ENCODE measurements around the gene CCR8. TPM values are rescaled to one million over a fixed set of nuclear protein-coding genes. Genes with fewer than 3 reads are reported as not detected.

Gene CCR8, protein sequence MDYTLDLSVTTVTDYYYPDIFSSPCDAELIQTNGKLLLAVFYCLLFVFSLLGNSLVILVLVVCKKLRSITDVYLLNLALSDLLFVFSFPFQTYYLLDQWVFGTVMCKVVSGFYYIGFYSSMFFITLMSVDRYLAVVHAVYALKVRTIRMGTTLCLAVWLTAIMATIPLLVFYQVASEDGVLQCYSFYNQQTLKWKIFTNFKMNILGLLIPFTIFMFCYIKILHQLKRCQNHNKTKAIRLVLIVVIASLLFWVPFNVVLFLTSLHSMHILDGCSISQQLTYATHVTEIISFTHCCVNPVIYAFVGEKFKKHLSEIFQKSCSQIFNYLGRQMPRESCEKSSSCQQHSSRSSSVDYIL
- not detected for total RNA-seq

DNA sequence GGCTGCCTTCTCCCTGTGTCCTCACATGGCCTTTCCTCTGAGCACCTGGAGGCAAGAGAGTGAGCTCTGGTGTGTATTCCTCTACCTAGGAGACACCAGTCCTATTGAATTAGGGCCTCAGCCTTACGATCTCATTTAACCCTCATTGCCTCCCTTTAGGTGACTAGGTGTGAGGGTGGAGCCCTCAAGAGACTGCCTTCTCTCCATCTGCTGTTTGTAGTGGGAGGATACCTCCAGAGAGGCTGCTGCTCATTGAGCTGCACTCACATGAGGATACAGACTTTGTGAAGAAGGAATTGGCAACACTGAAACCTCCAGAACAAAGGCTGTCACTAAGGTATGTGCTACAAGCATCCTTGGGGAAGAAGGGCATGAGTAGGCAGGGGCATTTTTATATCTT, at the start of gene CCR8:
Gene CCR8 (plus strand): TSS at position 217 of the 400 bp plus-strand sequence. CDS start 2,623 bp downstream, outside the sequence.
- Histone ChIP-seq H3K4me3 (no peak within 1 kb of the TSS), H3K9me3 (no peaks in the 10 kb centered on the region), H3K36me3 (no peaks in the 10 kb centered on the region), H3K4me1 (no peaks in the 10 kb centered on the region), H3K27me3 (no peaks in the 10 kb centered on the region), H3K27ac (no peak within 1 kb of the TSS)
- WGBS, 2 donors = 71 to 94% methylated on average over 1 of the region's 1 CpG
- no peak for ATAC-seq (ENCODE audit: low FRiP score in 2 of 2)
- no peak for DNase-seq
- TF ChIP-seq POLR2AphosphoS5 (IDR thresholded peaks at IDR 0.05) (no peak), EP300 (IDR thresholded peaks at IDR 0.05) (no peak), POLR2A (IDR thresholded peaks at IDR 0.05) (no peak)
- TF ChIP-seq, protein P1, sequence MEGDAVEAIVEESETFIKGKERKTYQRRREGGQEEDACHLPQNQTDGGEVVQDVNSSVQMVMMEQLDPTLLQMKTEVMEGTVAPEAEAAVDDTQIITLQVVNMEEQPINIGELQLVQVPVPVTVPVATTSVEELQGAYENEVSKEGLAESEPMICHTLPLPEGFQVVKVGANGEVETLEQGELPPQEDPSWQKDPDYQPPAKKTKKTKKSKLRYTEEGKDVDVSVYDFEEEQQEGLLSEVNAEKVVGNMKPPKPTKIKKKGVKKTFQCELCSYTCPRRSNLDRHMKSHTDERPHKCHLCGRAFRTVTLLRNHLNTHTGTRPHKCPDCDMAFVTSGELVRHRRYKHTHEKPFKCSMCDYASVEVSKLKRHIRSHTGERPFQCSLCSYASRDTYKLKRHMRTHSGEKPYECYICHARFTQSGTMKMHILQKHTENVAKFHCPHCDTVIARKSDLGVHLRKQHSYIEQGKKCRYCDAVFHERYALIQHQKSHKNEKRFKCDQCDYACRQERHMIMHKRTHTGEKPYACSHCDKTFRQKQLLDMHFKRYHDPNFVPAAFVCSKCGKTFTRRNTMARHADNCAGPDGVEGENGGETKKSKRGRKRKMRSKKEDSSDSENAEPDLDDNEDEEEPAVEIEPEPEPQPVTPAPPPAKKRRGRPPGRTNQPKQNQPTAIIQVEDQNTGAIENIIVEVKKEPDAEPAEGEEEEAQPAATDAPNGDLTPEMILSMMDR (IDR thresholded peaks at IDR 0.05) = no peak

DNA sequence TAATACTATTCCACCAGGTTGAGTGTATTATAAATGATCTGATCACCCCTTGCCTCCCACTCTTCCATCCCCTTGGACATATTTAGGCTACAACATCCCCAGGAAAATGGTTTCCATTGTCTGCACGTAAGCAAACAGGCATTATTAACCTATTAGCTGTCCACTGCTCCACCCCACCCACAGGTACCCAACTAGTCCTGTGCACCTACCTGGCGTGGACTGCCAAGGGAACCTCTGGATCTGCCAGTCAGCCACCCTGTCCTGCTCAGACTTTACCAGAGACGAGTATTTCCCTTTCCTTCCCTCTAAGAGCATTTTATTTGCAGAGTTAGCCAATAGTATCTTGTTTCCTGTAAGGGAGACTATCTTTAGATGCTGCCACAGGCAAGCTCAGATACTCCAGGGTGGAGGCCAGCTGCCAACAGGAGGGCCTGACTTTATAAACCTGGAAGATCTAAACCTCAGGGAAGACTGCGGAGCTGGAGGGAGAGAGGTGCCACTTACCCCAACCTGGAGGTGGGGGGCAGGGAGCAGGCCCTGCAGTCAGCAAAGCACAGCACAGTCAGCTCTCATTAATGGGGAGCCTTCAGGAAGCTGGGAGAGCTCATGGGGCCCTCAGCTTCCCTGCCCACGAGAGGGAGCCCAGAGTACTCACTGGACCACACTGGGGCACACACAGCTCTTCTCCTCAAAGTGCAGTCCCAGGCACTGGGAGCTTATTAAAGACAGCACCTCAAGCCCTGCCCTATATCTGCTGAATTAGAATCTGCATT, 49.6 kb upstream of the CCR8 start, which contains the start of gene CX3CR1:
Gene CX3CR1 (minus strand): TSS at position 292 of the 773 bp plus-strand sequence. CDS start 13,527 bp downstream, outside the sequence.
- ATAC-seq (ENCODE audit: low FRiP score in 2 of 2) = peak in 1 of 2 donors; percentile 17
- 43 to 45% methylated on average over 4 to 5 of the region's 5 CpGs for WGBS, 2 donors
- TF ChIP-seq POLR2AphosphoS5 (IDR thresholded peaks at IDR 0.05) (no peak), POLR2A (IDR thresholded peaks at IDR 0.05) (no peak), EP300 (IDR thresholded peaks at IDR 0.05) (no peak)
- TF ChIP-seq, protein P1 (IDR thresholded peaks at IDR 0.05) = no peak
- H3K9me3 ChIP-seq = no peaks in the 10 kb centered on the region
- no peaks in the 10 kb centered on the region for H3K27me3 ChIP-seq
- DNase-seq = no peak
- H3K4me3 ChIP-seq = peak within 1 kb of the TSS in 1 of 4 donors; percentile 20
- H3K4me1 ChIP-seq = peaks cover 0 to 10% (median 5%) of the 10 kb centered on the region in 4 donors
- H3K36me3 ChIP-seq = no peaks in the 10 kb centered on the region
- peak within 1 kb of the TSS in 2 of 4 donors; percentile 13 to 27 for H3K27ac ChIP-seq

DNA sequence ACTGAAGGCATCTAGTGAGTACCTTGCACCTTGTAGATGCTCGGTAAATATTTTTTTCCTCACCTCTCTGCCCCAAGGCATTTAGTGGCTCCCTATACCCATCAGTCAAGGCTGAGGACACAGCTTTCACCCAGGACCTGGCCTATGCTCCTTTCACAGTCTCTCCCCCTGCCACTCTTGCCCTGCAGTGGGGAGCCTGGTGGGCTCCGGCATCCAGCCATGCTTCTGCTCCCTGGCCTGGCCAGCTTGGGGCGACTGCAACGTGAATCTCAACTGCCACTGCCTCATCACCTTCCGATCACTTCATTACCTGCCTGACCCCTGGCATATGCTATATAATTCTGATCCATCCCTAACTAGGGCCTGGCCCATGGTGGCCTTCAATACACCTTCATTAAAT, 48.9 kb upstream of the CCR8 start:
- H3K27me3 ChIP-seq = no peaks in the 10 kb centered on the region
- WGBS, 2 donors = 96 to 98% methylated on average over 5 of the region's 5 CpGs
- TF ChIP-seq EP300 (IDR thresholded peaks at IDR 0.05) (no peak), POLR2A (IDR thresholded peaks at IDR 0.05) (no peak)
- TF ChIP-seq, protein P1 (IDR thresholded peaks at IDR 0.05) = no peak
- H3K4me1 ChIP-seq = peaks cover 0 to 10% (median 5%) of the 10 kb centered on the region in 4 donors
- H3K36me3 ChIP-seq = no peaks in the 10 kb centered on the region
- peak overlapping the region in 2 of 4 donors; percentile 7 to 27 for H3K27ac ChIP-seq
- no peak overlapping the region for H3K4me3 ChIP-seq
- no peak for ATAC-seq (ENCODE audit: low FRiP score in 2 of 2)
- H3K9me3 ChIP-seq = no peaks in the 10 kb centered on the region
- peak in 1 of 2 donors; percentile 44 for DNase-seq

DNA sequence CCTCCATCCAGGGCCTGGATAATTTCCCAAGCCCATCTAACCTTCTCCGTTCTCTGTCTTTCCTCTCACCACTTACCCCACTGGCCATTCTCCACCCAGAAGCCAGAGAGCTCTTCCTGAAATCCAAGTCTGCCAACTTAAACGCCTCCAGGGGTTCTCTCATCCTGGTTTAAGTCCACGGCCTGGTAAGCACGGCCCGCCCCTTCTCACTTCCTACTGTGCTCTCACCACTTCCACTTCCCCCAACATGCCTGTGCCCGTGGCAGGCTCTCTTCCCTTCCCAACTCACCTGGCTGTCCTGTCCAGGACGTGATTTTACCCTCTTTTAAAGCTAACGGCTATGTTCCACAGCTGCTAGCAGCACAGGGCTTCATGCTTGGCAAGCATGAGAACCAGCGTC, 48.0 kb upstream of the CCR8 start:
- H3K36me3 ChIP-seq = no peaks in the 10 kb centered on the region
- no peaks in the 10 kb centered on the region for H3K27me3 ChIP-seq
- ATAC-seq (ENCODE audit: low FRiP score in 2 of 2) (peak; percentile 31 to 44), DNase-seq (peak in 1 of 2 donors; percentile 56)
- no peaks in the 10 kb centered on the region for H3K9me3 ChIP-seq
- no peak for TF ChIP-seq POLR2AphosphoS5 (IDR thresholded peaks at IDR 0.05)
- TF ChIP-seq POLR2A (IDR thresholded peaks at IDR 0.05) = no peak
- TF ChIP-seq, protein P1 (IDR thresholded peaks at IDR 0.05) = no peak
- TF ChIP-seq EP300 (IDR thresholded peaks at IDR 0.05) = no peak
- 66 to 69% methylated on average over 9 of the region's 9 CpGs for WGBS, 2 donors
- H3K4me1 ChIP-seq = peaks cover 0 to 10% (median 5%) of the 10 kb centered on the region in 4 donors
- peak overlapping the region in 2 of 4 donors; percentile 7 to 40 for H3K27ac ChIP-seq
- no peak overlapping the region for H3K4me3 ChIP-seq
